GM12874 (cell line): ENCODE data around the gene GFAP.

Experiments
- CTCF ChIP-seq: IDR thresholded peaks from 2 replicates; pipeline ENCODE4 v1.5.1; 2011; ENCODE audit warnings: low read depth, mild to moderate bottlenecking, control low read depth, low read length, moderate library complexity; ENCODE audit not compliant: insufficient read depth

GFAP gene

GRCh38 chr17:44863061-44863918 is 52.0 kb downstream of the GFAP start:
- no peak for TF ChIP-seq CTCF

GRCh38 chr17:44862278-44862914 is 52.9 kb downstream of the GFAP start:
- TF ChIP-seq CTCF: no peak

- TF ChIP-seq CTCF: no peak
Measured at GRCh38 chr17:44859701-44860100, 55.6 kb downstream of the GFAP start.

GRCh38 chr17:44854192-44854591 is 61.1 kb downstream of the GFAP start:
- TF ChIP-seq CTCF: no peak
